Measurements from ENCODE around the gene KRT86.

Gene KRT86

GRCh38 chr12:52327052-52327829 is 52.8 kb downstream of the KRT86 start:
- TF ChIP-seq CTCF (IDR thresholded peaks at IDR 0.05) = no peak

GRCh38 chr12:52327830-52328500 is 53.5 kb downstream of the KRT86 start:
- Histone ChIP-seq H3K36me3 (no peaks in the 10 kb centered on the region), H3K27ac (no peak overlapping the region), H3K4me1 (ENCODE audit: control insufficient read depth in 1 of 2, insufficient read depth in 1 of 2, low read depth in 1 of 2, low read length in 1 of 2) (no peaks in the 10 kb centered on the region), H3K4me3 (ENCODE audit: low read depth in 1 of 2, low read length in 1 of 2) (no peak overlapping the region), H3K27me3 (peaks cover 68% of the 10 kb centered on the region), H3K9me3 (no peaks in the 10 kb centered on the region)
- TF ChIP-seq CTCF (IDR thresholded peaks at IDR 0.05) = no peak

More at GRCh38 chr12:52327052-52327829, 52.8 kb downstream of the KRT86 start:
- Histone ChIP-seq H3K27me3 (peaks cover 73% of the 10 kb centered on the region), H3K27ac (no peak overlapping the region), H3K4me3 (ENCODE audit: low read depth in 1 of 2, low read length in 1 of 2) (no peak overlapping the region), H3K9me3 (no peaks in the 10 kb centered on the region), H3K4me1 (ENCODE audit: control insufficient read depth in 1 of 2, insufficient read depth in 1 of 2, low read depth in 1 of 2, low read length in 1 of 2) (no peaks in the 10 kb centered on the region), H3K36me3 (no peaks in the 10 kb centered on the region)

GRCh38 chr12:52331039-52331438 is 56.6 kb downstream of the KRT86 start:
- no peaks in the 10 kb centered on the region for H3K9me3 ChIP-seq
- H3K4me1 ChIP-seq (ENCODE audit: control insufficient read depth in 1 of 2, insufficient read depth in 1 of 2, low read depth in 1 of 2, low read length in 1 of 2) = no peaks in the 10 kb centered on the region
- H3K4me3 ChIP-seq (ENCODE audit: low read depth in 1 of 2, low read length in 1 of 2) = no peak overlapping the region
- no peaks in the 10 kb centered on the region for H3K36me3 ChIP-seq
- TF ChIP-seq CTCF (IDR thresholded peaks at IDR 0.05) = no peak
- peaks cover 52% of the 10 kb centered on the region for H3K27me3 ChIP-seq
- H3K27ac ChIP-seq = no peak overlapping the region

DNA sequence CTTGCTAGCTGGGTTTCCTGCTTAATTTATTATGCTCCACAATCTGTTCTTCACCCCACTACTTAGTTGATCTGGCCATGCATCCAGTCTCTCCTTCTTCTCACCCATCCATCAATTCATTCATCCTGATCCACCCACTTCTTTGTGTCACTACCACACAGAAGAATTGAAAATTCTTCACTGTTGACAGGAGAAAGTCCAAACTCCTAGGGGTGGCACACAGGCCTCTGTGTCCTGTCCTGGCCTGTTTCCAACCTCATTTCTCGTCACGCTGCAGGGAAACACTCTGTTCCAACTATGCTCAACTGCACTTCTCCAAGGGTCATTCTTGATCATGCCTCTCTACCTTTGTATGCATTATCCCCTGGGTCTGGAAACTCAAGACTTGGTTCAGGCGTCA is 57.4 kb downstream of the KRT86 start:
- TF ChIP-seq CTCF (IDR thresholded peaks at IDR 0.05) = no peak
- Histone ChIP-seq H3K27ac (no peak overlapping the region), H3K27me3 (peaks cover 46% of the 10 kb centered on the region), H3K4me3 (ENCODE audit: low read depth in 1 of 2, low read length in 1 of 2) (no peak overlapping the region), H3K36me3 (no peaks in the 10 kb centered on the region), H3K9me3 (no peaks in the 10 kb centered on the region), H3K4me1 (ENCODE audit: control insufficient read depth in 1 of 2, insufficient read depth in 1 of 2, low read depth in 1 of 2, low read length in 1 of 2) (no peaks in the 10 kb centered on the region)

DNA sequence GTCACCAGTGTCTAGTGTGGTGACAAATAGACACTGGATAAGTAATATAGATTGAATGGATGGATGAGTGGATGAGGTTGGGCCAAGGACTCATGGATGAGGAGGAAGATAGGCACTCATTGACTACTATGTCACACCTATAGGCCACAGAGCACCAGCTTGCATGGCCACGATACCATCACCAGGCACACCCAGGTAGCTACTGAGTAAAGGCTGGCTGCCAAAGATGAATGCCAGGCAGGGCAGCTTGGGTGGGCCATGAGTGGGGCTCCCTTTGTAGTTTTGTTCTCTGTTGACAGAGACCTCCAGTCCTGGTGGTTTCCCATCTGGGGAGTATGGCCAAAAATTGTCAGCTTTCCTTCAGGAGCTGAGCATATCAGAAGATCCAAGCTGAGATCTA is 57.9 kb downstream of the KRT86 start:
- Histone ChIP-seq H3K4me1 (ENCODE audit: control insufficient read depth in 1 of 2, insufficient read depth in 1 of 2, low read depth in 1 of 2, low read length in 1 of 2) (no peaks in the 10 kb centered on the region), H3K9me3 (no peaks in the 10 kb centered on the region), H3K4me3 (ENCODE audit: low read depth in 1 of 2, low read length in 1 of 2) (no peak overlapping the region), H3K27ac (no peak overlapping the region), H3K27me3 (peaks cover 41% of the 10 kb centered on the region), H3K36me3 (no peaks in the 10 kb centered on the region)
- TF ChIP-seq CTCF (IDR thresholded peaks at IDR 0.05) = no peak
